Measurements from ENCODE around the gene PHF23.

Gene PHF23
- total RNA-seq: 2.9 to 45.7 (median 25.1) reads per million in 17 experiments

GRCh38 chr17:7239091-7240027 lies at the start of gene PHF23:
PHF23 (minus strand) TSS chr17:7239457; CDS start chr17:7239279, 178 bp downstream.
- peak; percentile 99 to 100 (median 100) for DNase-seq

DNA sequence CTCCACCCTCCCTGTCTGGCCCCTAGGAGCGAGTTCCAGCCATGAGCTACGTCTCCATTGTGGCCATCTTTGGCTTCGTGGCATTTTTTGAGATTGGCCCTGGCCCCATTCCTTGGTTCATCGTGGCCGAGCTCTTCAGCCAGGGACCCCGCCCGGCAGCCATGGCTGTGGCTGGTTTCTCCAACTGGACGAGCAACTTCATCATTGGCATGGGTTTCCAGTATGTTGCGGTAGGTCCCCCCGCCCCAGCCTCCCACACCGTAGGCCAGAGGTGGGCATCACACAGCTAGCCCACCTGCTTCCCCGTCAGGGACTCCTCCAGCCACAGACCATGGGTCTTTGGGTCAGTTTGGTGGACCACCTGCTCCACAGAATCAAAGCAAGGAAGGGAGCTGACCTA lies 46.4 kb upstream of the PHF23 start:
- DNase-seq: no peak

DNA sequence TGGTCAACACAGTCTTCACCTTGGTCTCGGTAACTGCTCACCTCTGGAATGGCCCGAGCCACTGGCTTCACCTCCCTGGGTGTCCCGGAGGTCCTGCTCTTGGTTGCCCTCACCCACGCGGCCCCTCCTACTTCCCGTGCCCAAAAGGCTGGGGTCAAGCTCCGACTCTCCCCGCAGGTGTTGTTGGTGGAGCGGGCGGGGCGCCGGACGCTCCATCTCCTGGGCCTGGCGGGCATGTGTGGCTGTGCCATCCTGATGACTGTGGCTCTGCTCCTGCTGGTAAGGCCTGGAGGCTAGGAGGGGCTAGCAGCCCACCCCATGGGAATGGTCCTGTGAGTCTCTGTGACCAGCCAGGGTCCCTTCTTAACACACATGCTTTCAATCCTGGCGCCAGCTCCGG lies 45.7 kb upstream of the PHF23 start:
- no peak for DNase-seq

- peak; percentile 32 to 55 (median 50) for DNase-seq
These were observed 44.4 kb upstream of the PHF23 start for GRCh38 chr17:7283471-7284216.

DNA sequence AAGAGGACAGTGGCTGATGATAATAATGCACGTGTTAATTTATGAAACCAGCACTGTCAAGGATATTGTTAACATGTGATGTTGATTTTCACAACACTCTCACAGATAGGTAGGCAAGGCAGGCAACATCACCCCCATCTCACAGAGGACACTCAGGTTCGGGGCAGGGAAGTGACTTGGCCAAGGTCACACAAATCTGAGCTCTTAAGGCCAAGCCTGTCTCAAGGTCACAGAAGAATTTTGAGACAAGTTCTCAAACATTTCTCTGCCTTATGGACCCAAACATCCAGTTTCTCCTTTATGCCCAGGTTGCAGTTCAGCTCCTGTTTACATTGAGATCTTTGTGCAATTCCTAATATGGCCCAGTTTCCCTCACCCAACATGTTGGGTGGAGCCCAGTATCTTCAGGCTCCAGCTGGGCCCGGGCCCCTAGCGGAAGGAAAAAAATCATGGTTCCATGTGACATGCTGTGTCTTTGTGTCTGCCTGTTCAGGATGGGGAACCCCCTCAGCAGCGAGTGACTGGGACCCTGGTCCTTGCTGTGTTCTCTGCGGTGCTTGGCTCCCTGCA lies 43.6 kb upstream of the PHF23 start:
- peak in 3 of 4 experiments; percentile 36 to 43 (median 41) for DNase-seq

DNA sequence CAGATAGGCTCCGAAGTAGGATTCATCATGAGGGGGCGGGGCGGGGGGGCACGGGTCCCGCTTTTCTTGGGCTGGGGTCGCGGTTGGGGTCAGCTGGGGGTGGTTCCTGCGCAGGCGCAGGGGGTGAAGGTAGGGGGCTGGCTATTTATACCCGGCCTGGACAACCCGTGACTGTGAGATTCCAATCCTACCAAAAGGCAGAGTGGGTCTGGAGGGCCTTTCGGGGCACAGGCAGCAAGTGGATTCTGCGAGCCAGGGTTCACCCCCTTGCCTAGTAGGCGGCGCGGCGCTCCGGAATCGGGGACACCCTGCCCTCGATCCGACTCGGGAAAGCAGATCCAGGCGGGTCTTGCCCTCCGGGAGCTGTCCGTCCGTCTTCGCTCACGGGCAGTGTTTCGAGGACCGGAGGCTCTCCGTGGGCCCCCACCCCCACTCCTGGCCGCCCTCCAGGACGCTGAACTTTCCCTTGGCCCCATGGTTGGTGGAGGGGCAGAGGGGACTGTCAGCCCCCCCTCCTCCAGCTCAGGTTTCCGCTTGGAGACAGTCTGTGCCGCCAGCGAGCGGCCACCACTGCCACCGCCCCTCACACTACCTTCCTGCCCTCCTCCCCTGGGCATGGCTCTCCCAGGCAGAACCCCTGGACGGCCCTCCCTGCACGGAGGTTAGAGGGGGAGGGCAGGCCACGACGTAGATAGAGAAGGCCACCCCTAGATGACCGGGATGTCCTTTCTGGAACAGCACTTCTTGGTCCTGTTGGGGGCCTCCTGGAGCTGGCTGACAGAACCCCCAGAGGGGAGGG lies 42.9 kb upstream of the PHF23 start:
- DNase-seq: peak in 1 of 4 experiments; percentile 18

GRCh38 chr17:7281074-7281952 lies 42.1 kb upstream of the PHF23 start, which contains the start of gene SLC2A4:
SLC2A4 (plus strand) TSS chr17:7281718; CDS start chr17:7281935, 217 bp downstream.
- DNase-seq: peak; percentile 96 to 97 (median 96)

DNA sequence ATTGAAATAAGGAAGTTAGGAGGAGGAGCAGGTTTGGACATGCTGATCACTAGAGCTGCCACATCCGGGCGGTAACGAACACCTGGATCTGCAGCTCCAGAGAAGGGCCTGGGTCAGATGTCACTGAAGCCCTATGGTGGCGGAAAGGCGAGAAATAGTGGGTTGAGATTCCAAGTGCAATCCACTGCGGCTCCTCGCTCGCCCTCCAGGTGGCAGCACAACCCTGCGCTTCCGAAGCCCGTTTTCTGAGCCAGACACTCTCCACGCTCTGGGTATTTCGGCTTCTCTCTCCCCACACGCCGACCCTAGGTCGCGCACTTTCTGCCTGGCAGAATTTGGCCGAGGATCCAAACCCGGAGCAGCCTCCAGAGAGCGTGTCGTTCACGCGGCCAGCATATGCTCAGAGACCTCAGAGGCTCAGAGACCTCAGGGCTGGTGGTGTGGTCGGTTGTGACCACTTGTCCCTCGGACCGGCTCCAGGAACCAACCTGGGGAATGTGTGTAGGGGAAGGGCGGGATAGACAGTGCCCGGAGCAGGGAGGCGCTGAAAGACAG lies 41.3 kb upstream of the PHF23 start:
- DNase-seq: peak; percentile 87 to 91 (median 89)

GRCh38 chr17:7279448-7279847 lies 40.2 kb upstream of the PHF23 start:
- DNase-seq: no peak

- no peak for DNase-seq
These were observed 27.5 kb upstream of the PHF23 start for GRCh38 chr17:7266784-7267183.

DNA sequence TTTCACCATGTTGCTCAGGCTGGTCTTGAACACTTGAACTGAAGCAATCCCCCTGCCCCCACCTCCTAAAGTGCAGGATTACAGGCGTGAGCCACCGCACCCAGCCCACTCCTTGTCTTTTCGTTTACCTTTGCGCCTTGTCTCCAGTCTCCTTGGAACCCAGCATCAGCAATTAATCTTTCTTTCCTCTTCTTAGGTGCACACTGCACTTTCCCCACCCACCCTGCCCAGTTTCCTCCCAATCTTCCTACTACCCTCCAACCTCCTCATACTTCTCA lies 24.5 kb upstream of the PHF23 start:
- no peak for DNase-seq

GRCh38 chr17:7262935-7263800 lies 23.9 kb upstream of the PHF23 start:
- DNase-seq: peak in 3 of 4 experiments; percentile 55 to 60 (median 57)

GRCh38 chr17:7262192-7262934 lies 23.1 kb upstream of the PHF23 start, which contains the start of gene CLDN7:
CLDN7 (minus strand) TSS chr17:7262478; CDS start chr17:7262043, 435 bp downstream.
- DNase-seq: no peak

DNA sequence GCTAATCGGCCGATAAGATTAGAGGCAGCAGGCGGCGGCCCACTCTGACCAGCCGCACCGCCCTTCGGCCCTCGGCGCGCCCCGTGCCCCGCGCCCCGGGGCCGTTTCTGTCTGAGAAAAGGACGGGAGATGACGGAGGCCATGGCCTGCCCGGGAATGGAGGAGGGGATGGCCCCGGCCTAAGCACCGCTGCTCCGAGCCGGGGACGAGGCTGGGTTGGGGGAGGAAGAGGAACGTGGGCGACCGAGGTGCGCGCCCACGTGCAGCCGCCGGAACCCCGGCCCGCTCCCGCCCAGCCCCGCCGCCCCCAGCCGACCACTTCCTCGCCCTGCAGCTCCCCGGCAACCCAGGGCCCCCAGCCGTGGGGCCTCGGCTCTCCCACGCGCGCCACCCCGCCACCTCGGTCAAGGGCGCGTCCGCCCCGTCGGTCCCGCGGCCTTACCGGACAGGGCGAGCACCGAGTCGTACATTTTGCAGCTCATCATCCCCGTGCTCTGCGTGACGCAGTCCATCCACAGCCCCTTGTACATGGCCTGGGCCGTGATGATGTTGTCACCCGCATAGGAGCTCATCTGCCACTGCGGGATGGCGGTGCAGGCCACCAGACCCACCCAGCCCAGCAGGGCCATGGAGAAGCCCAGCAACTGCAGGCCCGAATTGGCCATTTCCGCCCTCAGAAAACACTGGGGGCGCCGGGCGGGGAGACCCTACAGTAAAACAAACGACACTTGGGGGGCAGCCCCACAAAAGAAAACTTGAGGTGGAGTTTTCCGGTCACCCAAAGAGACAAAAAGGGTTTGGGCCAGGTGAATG lies 22.3 kb upstream of the PHF23 start:
- DNase-seq: peak in 1 of 4 experiments; percentile 18

DNA sequence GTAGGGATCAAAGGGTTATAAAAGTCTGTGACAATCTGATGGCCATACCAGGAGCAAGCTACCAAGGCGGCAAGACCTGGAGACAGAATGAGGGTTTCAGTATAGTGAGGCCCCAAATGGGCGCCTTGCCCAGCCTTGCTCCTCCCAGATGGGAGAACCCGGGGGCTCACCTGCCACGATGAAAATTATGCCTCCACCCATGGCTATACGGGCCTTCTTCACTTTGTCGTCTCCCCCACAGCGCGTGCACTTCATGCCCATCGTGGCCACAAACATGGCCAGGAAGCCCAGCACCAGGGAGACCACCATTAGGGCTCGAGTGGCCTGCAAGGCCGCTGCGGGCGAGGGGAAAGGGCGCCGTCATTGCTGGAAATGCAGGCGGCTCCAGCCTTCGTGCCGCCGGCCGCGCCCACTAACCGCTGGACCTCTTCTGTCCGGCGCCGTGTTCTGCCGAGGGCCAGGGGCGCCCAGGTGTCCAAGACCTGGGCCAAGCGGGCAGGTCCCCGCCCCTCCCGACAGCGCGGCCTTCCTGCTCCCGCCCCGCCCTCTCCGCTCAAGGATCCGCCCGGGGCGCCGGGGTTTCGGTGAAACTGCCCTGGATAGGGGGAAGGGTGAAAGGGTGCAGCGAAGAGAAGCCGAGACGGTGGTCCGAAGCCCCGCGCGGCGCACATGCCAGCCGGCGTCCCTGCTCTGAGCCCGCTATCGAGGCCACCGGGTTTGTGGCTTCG lies 21.6 kb upstream of the PHF23 start:
- peak in 2 of 4 experiments; percentile 30 to 39 for DNase-seq

DNA sequence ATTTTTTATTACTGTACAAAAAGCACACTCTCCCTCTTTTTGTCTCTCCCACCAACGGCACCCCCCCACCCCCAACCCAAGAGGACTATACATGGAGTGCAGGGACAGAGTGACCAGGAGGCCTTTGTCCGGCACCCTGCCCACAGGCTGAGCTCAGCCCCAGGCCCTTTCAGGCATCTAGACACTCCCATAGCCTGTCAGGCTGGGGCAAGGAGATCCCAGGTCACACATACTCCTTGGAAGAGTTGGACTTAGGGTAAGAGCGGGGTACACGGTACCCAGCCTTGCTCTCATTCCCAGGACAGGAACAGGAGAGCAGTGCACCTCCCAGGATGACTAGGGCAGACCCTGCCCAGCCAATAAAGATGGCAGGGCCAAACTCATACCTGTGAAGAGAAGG lies 20.9 kb upstream of the PHF23 start:
- DNase-seq: no peak

DNA sequence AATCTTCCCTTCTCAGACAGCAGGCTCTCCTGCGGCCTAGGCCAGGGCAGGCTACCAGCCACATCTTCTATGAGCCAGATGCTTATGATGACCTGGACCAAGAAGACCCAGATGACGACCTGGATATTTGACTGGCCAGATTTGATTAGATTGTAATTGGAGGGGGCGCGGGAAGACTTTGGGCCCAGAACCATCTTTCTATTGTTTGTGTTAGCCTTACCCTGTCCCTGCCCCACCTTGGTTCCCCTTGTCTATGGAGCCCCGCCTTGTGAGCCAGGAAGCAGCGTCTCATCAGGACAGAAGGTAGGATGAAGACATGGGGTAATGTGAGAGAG lies 20.3 kb upstream of the PHF23 start:
- no peak for DNase-seq
